OCI-LY1 (cell line): ENCODE measurements around the gene ZMYM4.
"Not testable (repeated sequence)": the region's sequence is repeated elsewhere in the genome, so short reads cannot be mapped to it uniquely, and the experiment has no call there.

Experiments used
- H2AFZ ChIP-seq: fragments of 200-600 bp; sonication (generic), shearing (Covaris generic); 2 replicates; pipeline ENCODE4 v1.6.0; 2014; ENCODE audit warnings: antibody characterized with exemption, mild to moderate bottlenecking, low read length
- H3F3A ChIP-seq: fragments of 200-600 bp; sonication (generic), shearing (Covaris generic); 2 replicates; pipeline ENCODE4 v1.6.0; 2014; ENCODE audit warnings: mild to moderate bottlenecking, antibody characterized with exemption, low read length, moderate library complexity; ENCODE audit not compliant: insufficient read depth
- H3K27ac ChIP-seq: fragments of 200-600 bp; sonication (generic); 2 replicates; pipeline ENCODE4 v1.5.1; 2014; ENCODE audit warnings: low read length, mixed run types, mild to moderate bottlenecking, low read depth; ENCODE audit not compliant: poor library complexity, severe bottlenecking
- H3K27me3 ChIP-seq: fragments of 200-600 bp; sonication (generic); 2 replicates; pipeline ENCODE4 v1.6.0; 2014; ENCODE audit warnings: antibody characterized with exemption, mild to moderate bottlenecking, low read length, moderate library complexity; ENCODE audit not compliant: insufficient read depth
- H3K36me3 ChIP-seq: fragments of 200-600 bp; sonication (generic); 2 replicates; pipeline ENCODE4 v1.6.1; 2014; ENCODE audit warnings: mild to moderate bottlenecking, antibody characterized with exemption, low read length, moderate library complexity, mixed read lengths; ENCODE audit not compliant: insufficient read depth
- H3K4me1 ChIP-seq: fragments of 200-600 bp; sonication (generic); 2 replicates; pipeline ENCODE4 v1.5.1; 2014; ENCODE audit warnings: mild to moderate bottlenecking, low read length, moderate library complexity; ENCODE audit not compliant: insufficient read depth, severe bottlenecking
- H3K4me2 ChIP-seq: fragments of 200-600 bp; sonication (generic), shearing (Covaris generic); 2 replicates; pipeline ENCODE4 v1.6.1; 2014; ENCODE audit warnings: low read length
- H3K4me3 ChIP-seq: fragments of 200-600 bp; sonication (generic); 2 replicates; pipeline ENCODE4 v1.5.1; 2014; ENCODE audit warnings: low read length, low read depth, mild to moderate bottlenecking, mixed read lengths; ENCODE audit not compliant: poor library complexity, severe bottlenecking
- H3K79me2 ChIP-seq: fragments of 200-600 bp; shearing (Covaris generic); 2 replicates; pipeline ENCODE4 v1.6.1; 2016; ENCODE audit warnings: mixed run types, low read length, mixed read lengths; ENCODE audit not compliant: insufficient read depth
- H3K9ac ChIP-seq: fragments of 200-600 bp; sonication (generic), shearing (Covaris generic); 2 replicates; pipeline ENCODE4 v1.6.1; 2014; ENCODE audit warnings: mild to moderate bottlenecking, low read length, mixed read lengths
- H3K9me2 ChIP-seq: fragments of 200-600 bp; sonication (generic), shearing (Covaris generic); 2 replicates; pipeline ENCODE4 v1.6.1; 2014; ENCODE audit warnings: low read depth, mild to moderate bottlenecking, low read length, mixed read lengths
- H3K9me3 ChIP-seq: fragments of 200-600 bp; shearing (Covaris generic); 2 replicates; pipeline ENCODE4 v1.6.1; 2014; ENCODE audit warnings: low read length, mixed read lengths
- H4K20me1 ChIP-seq: fragments of 200-600 bp; sonication (generic), shearing (Covaris generic); 2 replicates; pipeline ENCODE4 v1.6.0; 2016; ENCODE audit warnings: mild to moderate bottlenecking, low read length; ENCODE audit not compliant: insufficient read depth
- CTCF ChIP-seq: fragments of 200-600 bp; sonication (generic), shearing (Covaris generic); IDR thresholded peaks from 2 replicates; pipeline ENCODE4 v1.5.1; 2017; ENCODE audit warnings: mild to moderate bottlenecking, antibody characterized with exemption, low read length, moderate library complexity, mixed read lengths
- EZH2 ChIP-seq: fragments of 200-600 bp; sonication (generic), shearing (Covaris generic); IDR thresholded peaks from 2 replicates; pipeline ENCODE4 v1.8.0; 2017; ENCODE audit warnings: borderline replicate concordance, mixed run types, mild to moderate bottlenecking, antibody characterized with exemption, low read length, moderate library complexity, mixed read lengths

The ZMYM4 gene

GRCh38 chr1:35326246-35326866, 57.8 kb downstream of the ZMYM4 start:
- no peaks in the 10 kb centered on the region for H3K27me3 ChIP-seq
- TF ChIP-seq EZH2 (no peak), CTCF (no peak)
- no peaks in the 10 kb centered on the region for H3F3A ChIP-seq
- H3K9me2 ChIP-seq, result no peaks in the 10 kb centered on the region
- no peaks in the 10 kb centered on the region for H3K9me3 ChIP-seq
- H2AFZ ChIP-seq, result no peak overlapping the region
- no peaks in the 10 kb centered on the region for H4K20me1 ChIP-seq
- no peak overlapping the region for H3K9ac ChIP-seq
- H3K4me3 ChIP-seq, result no peak overlapping the region
- peaks cover 17% of the 10 kb centered on the region for H3K36me3 ChIP-seq
- no peak overlapping the region for H3K4me2 ChIP-seq
- H3K79me2 ChIP-seq, result peaks cover 12% of the 10 kb centered on the region
- H3K27ac ChIP-seq, result no peak overlapping the region
- H3K4me1 ChIP-seq, result no peaks in the 10 kb centered on the region

GRCh38 chr1:35331618-35332017, 63.1 kb downstream of the ZMYM4 start:
- H3K79me2 ChIP-seq, H3K9ac ChIP-seq, H3K4me2 ChIP-seq: not testable (repeated sequence)

DNA sequence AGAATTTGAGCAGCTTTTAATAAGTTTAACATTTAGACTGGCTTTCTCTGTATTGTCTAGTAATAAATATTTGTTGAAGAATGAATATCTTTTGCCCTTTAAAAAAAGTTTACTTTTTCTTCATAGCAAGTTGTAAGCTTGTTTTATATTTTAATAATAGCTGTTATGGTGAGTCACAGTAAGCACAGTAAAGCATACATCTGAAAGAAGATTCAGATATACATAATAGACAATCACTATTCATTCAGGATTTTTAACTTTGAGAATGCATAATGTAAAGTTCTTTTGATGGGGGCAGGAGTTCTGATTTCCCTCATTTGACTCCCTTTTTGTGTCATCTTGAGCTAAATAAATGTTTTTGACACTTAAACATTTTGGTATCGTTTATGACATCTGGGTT, 66.0 kb downstream of the ZMYM4 start:
- Histone ChIP-seq H3K9me2 (no peaks in the 10 kb centered on the region), H3K27me3 (no peaks in the 10 kb centered on the region), H2AFZ (no peak overlapping the region), H3K79me2 (no peaks in the 10 kb centered on the region; the same call in 1 of the 2 replicates), H3K9ac (no peak overlapping the region), H3F3A (no peaks in the 10 kb centered on the region), H3K4me1 (no peaks in the 10 kb centered on the region), H3K36me3 (peaks cover 16% of the 10 kb centered on the region), H3K4me3 (no peak overlapping the region), H3K4me2 (no peak overlapping the region), H3K9me3 (peaks cover 3% of the 10 kb centered on the region; the same call in 1 of the 2 replicates), H3K27ac (no peak overlapping the region), H4K20me1 (no peaks in the 10 kb centered on the region)
- TF ChIP-seq EZH2 (no peak), CTCF (no peak)

More at GRCh38 chr1:35331618-35332017, 63.1 kb downstream of the ZMYM4 start:
- H4K20me1 ChIP-seq, H3K27ac ChIP-seq, H3F3A ChIP-seq, H3K9me3 ChIP-seq, H3K4me3 ChIP-seq, H3K27me3 ChIP-seq, H3K4me1 ChIP-seq, H2AFZ ChIP-seq, H3K9me2 ChIP-seq: not testable (repeated sequence)
- H3K36me3 ChIP-seq, result peaks cover 22% of the 10 kb centered on the region

DNA sequence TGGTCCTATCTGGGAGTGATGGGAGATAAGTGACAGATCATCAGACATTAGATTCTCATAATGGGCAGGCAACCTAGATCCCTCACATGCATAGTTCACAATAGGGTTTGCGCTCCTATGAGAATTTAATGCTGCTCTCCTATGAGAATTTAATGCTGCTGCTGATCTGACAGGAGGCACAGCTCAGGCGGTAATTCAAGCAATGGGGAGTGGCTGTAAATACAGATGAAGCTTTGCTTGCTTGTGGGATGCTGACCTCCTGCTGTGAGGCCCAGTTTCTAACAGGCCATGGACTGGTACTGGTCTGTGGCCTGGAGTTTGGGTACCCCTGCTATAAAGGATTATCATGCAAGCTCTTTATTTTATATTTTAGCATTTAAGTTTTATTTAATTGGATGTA, 72.0 kb downstream of the ZMYM4 start:
- H3K36me3 ChIP-seq, result peaks cover 15% of the 10 kb centered on the region
- H3K9me3 ChIP-seq, result peaks cover 3% of the 10 kb centered on the region; the same call in 1 of the 2 replicates
- H3K9me2 ChIP-seq, result no peaks in the 10 kb centered on the region
- no peaks in the 10 kb centered on the region for H3K4me1 ChIP-seq
- no peaks in the 10 kb centered on the region for H3K27me3 ChIP-seq
- no peak overlapping the region for H3K27ac ChIP-seq
- H4K20me1 ChIP-seq, result no peaks in the 10 kb centered on the region
- no peak for TF ChIP-seq EZH2
- no peak for TF ChIP-seq CTCF
- no peak overlapping the region for H3K4me3 ChIP-seq
- peaks cover 22% of the 10 kb centered on the region for H3K79me2 ChIP-seq
- H2AFZ ChIP-seq, result no peak overlapping the region
- H3F3A ChIP-seq, result no peaks in the 10 kb centered on the region
- no peak overlapping the region for H3K4me2 ChIP-seq
- H3K9ac ChIP-seq, result no peak overlapping the region
